GM21360 (cell line): ENCODE data around the gene TPD52L1.

Experiments
- ATAC-seq: cut with Tn5 transposase; IDR thresholded peaks from one replicate; pipeline ENCODE4 v1.9.1; 2021; ENCODE audit warnings: mild to moderate bottlenecking, moderate library complexity; ENCODE audit not compliant: unreplicated experiment

The TPD52L1 gene

GRCh38 chr6:125207956-125208355 is 54.4 kb downstream of the TPD52L1 start:
- ATAC-seq = no peak

- no peak for ATAC-seq
Measured at GRCh38 chr6:125208625-125209249, 55.2 kb downstream of the TPD52L1 start.

- no peak for ATAC-seq
Measured at GRCh38 chr6:125210667-125211066, 57.1 kb downstream of the TPD52L1 start.

DNA sequence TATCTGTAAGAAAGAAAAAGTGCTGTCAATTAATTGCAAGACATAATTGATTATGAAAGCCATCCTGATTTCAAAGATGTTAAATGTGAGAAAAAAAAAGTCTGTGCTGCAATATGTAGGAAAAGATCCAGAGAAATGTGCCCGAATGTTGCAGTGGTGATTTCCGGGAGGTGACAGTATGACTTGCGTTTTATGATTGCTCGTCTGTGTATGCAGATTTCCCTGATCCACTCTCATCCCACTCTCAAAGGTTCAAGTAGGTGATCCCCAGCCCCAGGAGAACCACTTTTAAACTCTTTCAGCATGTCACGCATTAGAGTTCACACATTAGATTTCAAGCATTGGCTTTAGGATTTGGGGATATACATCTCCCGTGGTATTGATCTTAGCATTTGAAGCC is 57.8 kb downstream of the TPD52L1 start:
- no peak for ATAC-seq

DNA sequence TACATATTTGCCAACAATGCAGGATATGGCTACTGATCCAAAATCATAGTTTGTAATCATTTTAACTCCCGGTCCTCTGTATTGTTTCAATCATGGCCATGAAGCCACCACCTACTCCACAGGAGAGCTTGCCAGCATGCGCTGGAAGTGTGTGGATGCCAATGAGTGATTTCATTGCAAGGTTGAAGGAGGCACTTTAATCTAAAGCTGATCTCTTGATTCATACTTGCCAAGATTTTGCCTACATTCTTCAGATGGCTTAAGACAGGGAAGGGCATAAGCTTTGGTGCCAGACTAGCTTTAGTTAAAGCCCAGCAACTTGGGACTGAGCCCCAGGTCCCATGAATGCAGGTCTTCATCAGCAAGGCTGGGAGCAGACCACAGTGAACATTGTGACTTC is 58.8 kb downstream of the TPD52L1 start:
- no peak for ATAC-seq

GRCh38 chr6:125213939-125214338 is 60.4 kb downstream of the TPD52L1 start:
- no peak for ATAC-seq

DNA sequence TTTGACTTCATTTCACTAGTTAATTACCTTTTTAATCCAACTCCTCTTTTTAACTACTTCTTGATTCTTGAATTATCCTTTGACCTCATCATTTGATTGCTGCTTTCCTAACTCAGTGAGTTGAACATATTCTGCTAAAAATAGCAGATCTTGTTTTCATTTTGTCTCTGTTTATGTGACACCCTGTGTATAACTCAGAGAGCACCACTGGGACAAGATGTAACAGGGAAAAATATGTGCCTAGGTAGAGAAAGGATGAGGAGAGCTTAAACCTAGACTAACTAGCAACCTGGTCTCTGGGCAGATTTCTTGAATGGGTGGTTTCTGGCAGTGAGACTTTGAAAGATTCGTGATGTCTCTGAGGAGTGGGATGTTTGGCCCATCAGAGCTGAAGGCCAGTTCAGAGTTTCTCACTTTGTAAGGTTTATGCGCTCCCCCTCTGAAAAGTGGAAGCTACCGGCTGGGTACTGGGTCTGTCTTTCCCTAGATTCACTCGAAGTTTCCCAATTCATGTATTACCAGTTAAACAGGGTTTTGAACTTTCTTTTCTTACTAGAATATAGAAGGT is 61.8 kb downstream of the TPD52L1 start:
- ATAC-seq = no peak

DNA sequence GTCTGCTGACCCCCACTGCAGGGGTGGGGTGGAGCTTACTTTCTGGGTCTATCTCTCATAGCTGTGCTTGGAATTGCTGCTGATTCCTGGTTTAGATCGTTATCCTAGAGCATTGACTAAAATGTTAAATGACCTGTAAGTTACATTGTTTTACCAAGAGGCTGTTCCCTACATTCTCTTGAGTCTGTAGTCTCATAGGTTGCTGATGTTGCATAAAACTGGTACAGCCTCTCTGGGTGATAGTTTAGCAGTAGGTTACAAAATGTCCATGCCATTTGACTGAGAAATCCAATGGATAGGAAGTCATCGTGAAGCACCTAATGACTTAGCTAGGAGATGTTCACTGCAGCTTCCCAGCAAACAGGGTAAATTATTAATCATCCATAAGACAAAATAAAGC is 62.4 kb downstream of the TPD52L1 start:
- no peak for ATAC-seq

GRCh38 chr6:125217369-125217768 is 63.8 kb downstream of the TPD52L1 start:
- no peak for ATAC-seq

DNA sequence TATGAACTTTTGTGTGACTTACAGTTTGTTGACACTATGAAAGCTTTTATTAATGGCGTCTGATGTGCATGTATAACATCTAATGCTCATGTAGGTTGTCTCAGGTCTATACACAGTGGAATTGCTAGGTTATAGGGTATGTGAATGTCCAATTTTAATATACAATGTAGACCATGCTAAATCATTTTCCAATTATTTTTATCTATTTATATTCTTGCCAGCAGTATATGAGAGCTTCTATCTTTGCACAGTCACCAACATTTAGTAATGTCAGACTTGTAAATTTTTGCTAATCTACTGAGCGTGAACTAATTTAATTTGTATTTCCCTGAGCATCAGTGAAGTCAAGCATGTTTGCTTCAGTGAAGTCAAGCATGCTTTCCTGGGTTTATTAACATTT is 64.4 kb downstream of the TPD52L1 start:
- ATAC-seq = no peak

- no peak for ATAC-seq
Measured at GRCh38 chr6:125219361-125219895, 65.9 kb downstream of the TPD52L1 start.

DNA sequence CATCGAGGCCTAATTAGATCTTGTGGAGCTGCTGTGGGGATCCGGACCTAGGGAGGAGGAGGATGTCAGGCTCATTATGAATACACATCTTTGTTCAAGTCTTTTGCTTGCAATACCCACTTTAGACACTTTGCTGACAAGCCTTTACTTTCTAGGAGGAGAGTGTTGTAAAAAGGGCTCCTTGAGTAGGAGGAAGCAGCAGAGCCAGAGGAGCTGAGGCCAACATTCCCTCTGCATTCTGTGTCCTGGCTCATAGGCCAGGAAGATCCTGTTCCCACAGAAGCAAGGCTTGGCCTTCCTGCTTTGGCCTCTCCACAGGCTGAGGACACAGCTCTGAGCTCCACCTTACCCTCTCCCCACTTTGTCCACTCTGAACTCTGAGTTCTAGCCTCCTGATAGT is 67.1 kb downstream of the TPD52L1 start:
- no peak for ATAC-seq

- ATAC-seq = no peak
Measured at GRCh38 chr6:125222531-125223455, 69.2 kb downstream of the TPD52L1 start.

DNA sequence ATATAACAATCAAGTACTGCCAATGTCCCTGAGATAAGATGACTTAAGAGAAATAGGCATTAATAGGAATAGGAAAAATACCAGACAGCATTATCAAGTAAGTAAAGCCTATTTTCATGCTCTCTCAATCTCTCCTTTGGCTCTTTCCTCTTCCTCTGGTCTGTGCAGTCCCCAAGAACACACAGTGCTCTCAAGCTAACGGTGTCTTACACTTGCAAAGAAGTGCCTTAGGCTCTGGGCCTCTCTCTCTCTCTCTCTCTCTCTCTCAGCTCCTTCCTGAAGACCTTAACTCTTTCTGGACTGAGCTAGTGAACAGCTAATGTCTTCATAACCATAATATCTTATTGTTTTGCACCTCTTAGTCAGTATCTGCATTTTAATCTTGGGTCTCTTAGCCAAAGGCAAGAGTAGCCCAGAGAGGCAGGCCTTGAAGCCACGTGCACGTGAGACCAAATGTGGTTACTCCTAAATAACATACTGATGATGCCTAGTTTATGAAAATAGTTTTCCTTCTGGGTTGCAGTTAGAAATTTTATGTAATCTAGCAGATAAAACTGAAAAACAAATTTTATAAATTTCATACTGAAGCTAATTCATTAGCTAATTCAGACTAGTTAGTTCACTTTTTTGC is 70.8 kb downstream of the TPD52L1 start:
- no peak for ATAC-seq

DNA sequence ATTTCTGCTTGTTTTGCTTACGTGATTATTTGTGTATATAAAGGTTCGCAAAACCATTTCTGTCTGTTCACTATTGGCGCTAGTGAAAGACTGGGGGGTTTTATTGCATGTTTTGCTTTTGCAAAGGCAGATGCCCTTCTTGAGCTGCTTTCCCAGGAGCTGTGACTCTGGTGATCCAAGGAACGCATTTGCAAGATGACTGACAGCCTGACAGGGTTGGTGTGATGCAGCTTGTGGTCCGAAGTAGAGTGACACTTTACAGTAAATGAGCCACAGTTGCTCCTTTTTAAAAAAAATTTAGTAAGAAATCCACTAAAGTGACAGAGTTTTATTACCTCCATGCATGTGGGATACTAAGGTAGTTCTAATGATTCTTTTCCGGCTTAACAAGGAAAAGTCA is 73.7 kb downstream of the TPD52L1 start:
- no peak for ATAC-seq

- ATAC-seq = no peak
Measured at GRCh38 chr6:125228981-125229479, 75.5 kb downstream of the TPD52L1 start.

DNA sequence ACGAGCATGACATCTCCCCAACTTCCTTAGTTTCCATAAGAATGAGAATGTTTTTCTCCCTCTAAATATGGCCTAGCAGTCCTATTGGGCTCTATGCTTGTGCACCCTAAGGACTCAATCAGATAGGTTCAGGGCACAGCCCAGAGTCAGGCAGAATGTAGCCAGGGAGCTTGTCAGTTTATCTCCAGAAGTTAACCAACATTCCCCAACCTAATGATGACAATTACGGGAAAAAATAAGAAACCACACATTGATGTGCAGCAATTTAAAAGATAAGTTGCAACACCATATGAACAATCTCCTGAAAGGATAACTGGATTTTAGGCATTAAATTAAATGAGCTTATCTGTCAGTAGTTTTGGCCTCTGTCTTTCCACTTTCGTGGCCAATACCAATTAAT is 77.1 kb downstream of the TPD52L1 start:
- ATAC-seq = no peak

- ATAC-seq = no peak
Measured at GRCh38 chr6:125231133-125231532, 77.6 kb downstream of the TPD52L1 start.

- ATAC-seq = no peak
Measured at GRCh38 chr6:125231574-125232343, 78.2 kb downstream of the TPD52L1 start.

GRCh38 chr6:125232466-125232865 is 78.9 kb downstream of the TPD52L1 start:
- ATAC-seq = no peak
